ENCODE data around the gene ARMCX5. TPM values are rescaled to one million over a fixed set of nuclear protein-coding genes. Genes with fewer than 3 reads are reported as not detected.
A peak's percentile ranks its signal among the peaks of the same experiment; 100 is the strongest.

ARMCX5 gene
- total RNA-seq, 1 donor from 2014 or later: 9.6 TPM

GRCh38 chrX:102624105-102624504, 24.8 kb downstream of the ARMCX5 start:
- no peaks in the 10 kb centered on the region for H3K4me1 ChIP-seq

GRCh38 chrX:102627640-102628039, 28.3 kb downstream of the ARMCX5 start:
- H3K4me1 ChIP-seq: no peaks in the 10 kb centered on the region
- no peaks in the 10 kb centered on the region for H3K27me3 ChIP-seq
- no peak overlapping the region for H3K4me3 ChIP-seq
- H3K9me3 ChIP-seq: no peaks in the 10 kb centered on the region
- intact Hi-C loops (cut with DNase I): no loop called here
- H3K36me3 ChIP-seq: peaks cover 0 to 5% of the 10 kb centered on the region in 2 donors
- TF ChIP-seq CTCF (IDR thresholded peaks at IDR 0.05): no peak
- TF ChIP-seq POLR2A (IDR thresholded peaks at IDR 0.05): no peak
- no peak for TF ChIP-seq POLR2AphosphoS5 (IDR thresholded peaks at IDR 0.05; ENCODE audit: insufficient read depth in 1 of 2, low read depth in 1 of 2)
- DNase-seq (ENCODE audit: extremely low spot score in 2 of 2): no peak
- H3K27ac ChIP-seq: no peak overlapping the region

More at GRCh38 chrX:102624105-102624504, 24.8 kb downstream of the ARMCX5 start:
- Histone ChIP-seq H3K27me3 (no peaks in the 10 kb centered on the region), H3K27ac (no peak overlapping the region), H3K36me3 (peaks cover 0 to 5% of the 10 kb centered on the region in 2 donors), H3K9me3 (peaks cover 9% of the 10 kb centered on the region), H3K4me3 (no peak overlapping the region)
- TF ChIP-seq POLR2AphosphoS5 (IDR thresholded peaks at IDR 0.05; ENCODE audit: insufficient read depth in 1 of 2, low read depth in 1 of 2) (no peak), CTCF (IDR thresholded peaks at IDR 0.05) (no peak), POLR2A (IDR thresholded peaks at IDR 0.05) (no peak)
- no peak for DNase-seq (ENCODE audit: extremely low spot score in 2 of 2)
- intact Hi-C loops (cut with DNase I): no loop called here

- TF ChIP-seq POLR2AphosphoS5 (IDR thresholded peaks at IDR 0.05; ENCODE audit: insufficient read depth in 1 of 2, low read depth in 1 of 2) (no peak), POLR2A (IDR thresholded peaks at IDR 0.05) (no peak)
- Histone ChIP-seq H3K27ac (no peak overlapping the region), H3K4me1 (no peaks in the 10 kb centered on the region), H3K9me3 (no peaks in the 10 kb centered on the region), H3K36me3 (no peaks in the 10 kb centered on the region), H3K4me3 (no peak overlapping the region), H3K27me3 (no peaks in the 10 kb centered on the region)
- intact Hi-C loops (cut with DNase I): no loop called here
- DNase-seq (ENCODE audit: extremely low spot score in 2 of 2): no peak
Observed at GRCh38 chrX:102637561-102637960, 38.2 kb downstream of the ARMCX5 start.

GRCh38 chrX:102650903-102651241, 51.6 kb downstream of the ARMCX5 start:
- Histone ChIP-seq H3K27me3 (no peaks in the 10 kb centered on the region), H3K4me3 (peak overlapping the region; percentile 60 to 66), H3K36me3 (no peaks in the 10 kb centered on the region), H3K4me1 (peaks cover 9% of the 10 kb centered on the region), H3K27ac (peak overlapping the region; percentile 76), H3K9me3 (no peaks in the 10 kb centered on the region)
- no peak for DNase-seq (ENCODE audit: extremely low spot score in 2 of 2)
- intact Hi-C loops (cut with DNase I): no loop called here
- TF ChIP-seq POLR2AphosphoS5 (IDR thresholded peaks at IDR 0.05; ENCODE audit: insufficient read depth in 1 of 2, low read depth in 1 of 2) (no peak), POLR2A (IDR thresholded peaks at IDR 0.05) (no peak), CTCF (IDR thresholded peaks at IDR 0.05) (no peak)

- intact Hi-C loops (cut with DNase I): no loop called here
- H3K36me3 ChIP-seq: no peaks in the 10 kb centered on the region
- DNase-seq (ENCODE audit: extremely low spot score in 2 of 2): no peak
- peak within 1 kb of the TSS; percentile 76 for H3K27ac ChIP-seq
- no peaks in the 10 kb centered on the region for H3K9me3 ChIP-seq
- TF ChIP-seq CTCF (IDR thresholded peaks at IDR 0.05) (no peak), POLR2AphosphoS5 (IDR thresholded peaks at IDR 0.05; ENCODE audit: insufficient read depth in 1 of 2, low read depth in 1 of 2) (peak in 1 of 2 donors; percentile 78), POLR2A (IDR thresholded peaks at IDR 0.05) (peak in 1 of 2 donors; percentile 68)
- H3K4me3 ChIP-seq: peak within 1 kb of the TSS; percentile 60 to 66
- H3K4me1 ChIP-seq: peaks cover 9% of the 10 kb centered on the region
- H3K27me3 ChIP-seq: no peaks in the 10 kb centered on the region
Observed at GRCh38 chrX:102651242-102652011, 52.1 kb downstream of the ARMCX5 start, which contains the start of gene GPRASP1. Gene GPRASP1, plus strand, starts transcription at chrX:102651483. Its CDS starts 2,431 bp downstream, at chrX:102653914.
